GM12878 (cell line): ENCODE measurements around the gene HOXB2. TPM values are rescaled to one million over a fixed set of nuclear protein-coding genes. Genes with fewer than 3 reads are reported as not detected.

Experiments used
- BMI1 ChIP-seq: fragments of 450-650 bp; IDR thresholded peaks from 2 replicates; pipeline ENCODE4 v1.6.1; 2016; ENCODE audit warnings: mild to moderate bottlenecking, moderate library complexity, borderline replicate concordance
- CHD2 ChIP-seq: IDR thresholded peaks from 2 replicates; pipeline ENCODE4 v1.6.1; 2011; ENCODE audit warnings: low read depth, low read length, improper control_type of control experiment, borderline replicate concordance
- E2F4 ChIP-seq: IDR thresholded peaks from 2 replicates; pipeline ENCODE4 v1.6.1; 2012; ENCODE audit warnings: low read depth, low read length, improper control_type of control experiment
- E4F1 ChIP-seq: fragments of 450-650 bp; IDR thresholded peaks from 2 replicates; pipeline ENCODE4 v1.6.1; 2018; ENCODE audit warnings: borderline replicate concordance, mild to moderate bottlenecking; ENCODE audit not compliant: partially characterized antibody
- ESRRA ChIP-seq: IDR thresholded peaks from 2 replicates; pipeline ENCODE4 v1.6.1; 2012; ENCODE audit warnings: mild to moderate bottlenecking, low read length, improper control_type of control experiment
- IRF3 ChIP-seq: fragments of 450-650 bp; IDR thresholded peaks from 2 replicates; pipeline ENCODE4 v1.6.1; 2014; ENCODE audit warnings: mild to moderate bottlenecking
- JUND ChIP-seq: IDR thresholded peaks from 2 replicates; pipeline ENCODE4 v1.6.1; 2012; ENCODE audit warnings: low read depth, mild to moderate bottlenecking, low read length, improper control_type of control experiment, moderate library complexity
- MTA2 ChIP-seq: fragments of 450-650 bp; IDR thresholded peaks from 2 replicates; pipeline ENCODE4 v1.6.1; 2016; ENCODE audit warnings: low read depth, mild to moderate bottlenecking, moderate library complexity
- MYC ChIP-seq: IDR thresholded peaks from 2 replicates; pipeline ENCODE4 v1.6.1; 2011; ENCODE audit warnings: mild to moderate bottlenecking, low read length, moderate library complexity, inconsistent platforms; ENCODE audit not compliant: insufficient read depth, insufficient replicate concordance, insufficient read length, severe bottlenecking
- POLR2A ChIP-seq: IDR thresholded peaks from 2 replicates; pipeline ENCODE4 v1.6.1; 2011; ENCODE audit warnings: low read depth, mild to moderate bottlenecking, low read length
- RAD51 ChIP-seq: fragments of 450-650 bp; IDR thresholded peaks from 2 replicates; pipeline ENCODE4 v1.6.1; 2016; ENCODE audit warnings: moderate library complexity, mild to moderate bottlenecking, inconsistent platforms
- TCF3 ChIP-seq: IDR thresholded peaks from 2 replicates; pipeline ENCODE4 v1.6.1; 2012; ENCODE audit warnings: low read depth, mild to moderate bottlenecking, low read length, borderline replicate concordance; ENCODE audit not compliant: insufficient read depth
- USF1 ChIP-seq: IDR thresholded peaks from 2 replicates; pipeline ENCODE4 v1.6.1; 2011; ENCODE audit warnings: borderline replicate concordance, low read depth, mild to moderate bottlenecking, moderate library complexity, mixed read lengths, low read length; ENCODE audit not compliant: insufficient read depth; ENCODE audit errors: extremely low read length
- USF2 ChIP-seq: IDR thresholded peaks from 2 replicates; pipeline ENCODE4 v1.6.1; 2011; ENCODE audit warnings: low read depth, low read length, improper control_type of control experiment, borderline replicate concordance
- ZNF687 ChIP-seq: fragments of 450-650 bp; IDR thresholded peaks from 2 replicates; pipeline ENCODE4 v1.6.1; 2017; ENCODE audit warnings: mild to moderate bottlenecking, moderate library complexity
- polyA plus RNA-seq, 11 experiments: library from polyadenylated mRNA; depleted of rRNA in 4 of 11; unstranded in 6 of 11; stranded (reverse) in 5 of 11; fragments of >200 nt; fragmentation: Nextera tagmentation in 4 of 11; fragmentation: Illumina TruSeq in 1 of 11; extraction: Ambion mirVana in 4 of 11; extraction: Trizol in 1 of 11; gene quantifications; 1 replicate in 1 of 11; 2 replicates in 10 of 11; pipeline versions ENCODE4 v1.2.1 to v1.2.3, GENCODE V29; 2011 to 2016; ENCODE audit warnings: inconsistent platforms in 2 of 11, missing spikeins in 2 of 11, low read depth in 1 of 11
- total RNA-seq, 4 experiments: library from RNA; depleted of rRNA in 3 of 4; stranded (reverse); fragments of >200 nt in 3 of 4; fragmentation: Illumina TruSeq in 1 of 4; extraction: Trizol in 1 of 4; gene quantifications; 2 replicates each; pipeline versions ENCODE4 v1.2.1 to v1.2.3, GENCODE V29; 2013 to 2021

The HOXB2 gene
- total and polyA plus RNA-seq, 10 of the 15 experiments (the other 5 are each of a cell fraction or from before 2014, with no cell fraction given), result 0.16 to 8.8 (median 2.3) TPM

- TF ChIP-seq ESRRA (no peak), POLR2A (peak; percentile 62), USF2 (peak; percentile 84), JUND (no peak), RAD51 (peak; percentile 96), E4F1 (no peak), CHD2 (no peak), TCF3 (no peak), MYC (no peak), ZNF687 (no peak; the same call in 1 of the 2 replicates), E2F4 (no peak), USF1 (peak; percentile 87), MTA2 (no peak), BMI1 (no peak), IRF3 (no peak)
These were observed 33.2 kb upstream of the HOXB2 start, which contains the start of gene HOXB4 (continued) for GRCh38 chr17:48577946-48578615.
